ENCODE results near the gene ZNF419.

The ZNF419 gene

DNA sequence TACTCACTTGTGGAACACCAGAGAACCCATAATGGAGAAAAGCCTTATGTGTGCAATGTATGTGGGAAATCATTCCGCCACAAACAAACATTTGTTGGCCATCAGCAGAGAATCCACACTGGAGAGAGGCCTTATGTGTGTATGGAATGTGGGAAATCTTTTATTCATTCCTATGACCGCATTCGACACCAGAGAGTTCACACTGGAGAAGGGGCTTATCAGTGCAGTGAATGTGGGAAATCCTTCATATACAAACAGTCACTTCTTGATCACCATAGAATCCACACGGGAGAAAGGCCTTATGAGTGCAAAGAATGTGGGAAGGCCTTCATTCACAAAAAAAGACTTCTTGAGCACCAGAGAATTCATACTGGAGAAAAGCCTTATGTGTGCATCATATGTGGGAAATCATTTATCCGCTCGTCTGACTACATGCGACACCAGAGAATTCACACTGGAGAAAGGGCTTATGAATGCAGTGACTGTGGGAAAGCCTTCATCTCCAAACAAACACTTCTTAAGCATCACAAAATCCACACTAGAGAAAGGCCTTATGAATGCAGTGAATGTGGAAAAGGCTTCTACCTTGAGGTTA is 50.5 kb downstream of the ZNF419 start:
- DNase-seq: no peak
